Trophoblast cell (in vitro differentiated cells and primary cell): Measurements from ENCODE around the gene PMS1.
A peak's percentile ranks its signal among the peaks of the same experiment; 100 is the strongest.

Source experiments
- DNase-seq, 2 donors: peaks; one replicate each; pipeline ENCODE4 v3.0.0-alpha.2; 2016
- H2AFZ ChIP-seq: 2 replicates; pipeline ENCODE4 v1.6.1; 2013; ENCODE audit warnings: low read length, moderate library complexity, mild to moderate bottlenecking; ENCODE audit not compliant: insufficient read depth, poor library complexity
- H2AK5ac ChIP-seq: 2 replicates; pipeline ENCODE4 v1.6.1; 2013; ENCODE audit warnings: mild to moderate bottlenecking, low read length
- H2BK120ac ChIP-seq: 2 replicates; pipeline ENCODE4 v1.6.1; 2013; ENCODE audit warnings: low read length, mild to moderate bottlenecking, moderate library complexity; ENCODE audit not compliant: insufficient read depth, poor library complexity
- H2BK12ac ChIP-seq: 2 replicates; pipeline ENCODE4 v1.6.1; 2013; ENCODE audit warnings: mild to moderate bottlenecking, low read length, moderate library complexity
- H2BK5ac ChIP-seq: 2 replicates; pipeline ENCODE4 v1.6.1; 2013; ENCODE audit warnings: low read length, low read depth, moderate library complexity, mild to moderate bottlenecking; ENCODE audit not compliant: poor library complexity
- H3K14ac ChIP-seq: 2 replicates; pipeline ENCODE4 v1.6.1; 2013; ENCODE audit warnings: mild to moderate bottlenecking, low read length
- H3K18ac ChIP-seq: 2 replicates; pipeline ENCODE4 v1.6.1; 2013; ENCODE audit warnings: mild to moderate bottlenecking, low read length
- H3K23ac ChIP-seq: 2 replicates; pipeline ENCODE4 v1.6.1; 2013; ENCODE audit warnings: low read length
- H3K27ac ChIP-seq: 2 replicates; pipeline ENCODE4 v1.5.1; 2013; ENCODE audit warnings: low read depth, mild to moderate bottlenecking, inconsistent platforms, low read length, moderate library complexity
- H3K27me3 ChIP-seq: 2 replicates; pipeline ENCODE4 v1.6.1; 2013; ENCODE audit warnings: inconsistent platforms, mild to moderate bottlenecking, low read length, moderate library complexity; ENCODE audit not compliant: insufficient read depth
- H3K36me3 ChIP-seq, 2 experiments: 1 replicate in 1 of 2; 2 replicates in 1 of 2; pipeline ENCODE4 v1.6.1; 2013; ENCODE audit warnings: low read length in 2 of 2, mild to moderate bottlenecking in 2 of 2, moderate library complexity in 1 of 2; ENCODE audit not compliant: insufficient read depth in 2 of 2, control insufficient read depth in 1 of 2
- H3K4ac ChIP-seq: 2 replicates; pipeline ENCODE4 v1.6.1; 2013; ENCODE audit warnings: low read depth, mild to moderate bottlenecking, low read length, moderate library complexity
- H3K4me1 ChIP-seq, 2 experiments: 1 replicate in 1 of 2; 2 replicates in 1 of 2; pipeline ENCODE4 v1.6.1; 2013; ENCODE audit warnings: low read length in 2 of 2, mild to moderate bottlenecking in 2 of 2, moderate library complexity in 1 of 2; ENCODE audit not compliant: insufficient read depth in 2 of 2, control insufficient read depth in 1 of 2
- H3K4me2 ChIP-seq: 2 replicates; pipeline ENCODE4 v1.6.1; 2013; ENCODE audit warnings: inconsistent platforms, mild to moderate bottlenecking, low read length, moderate library complexity
- H3K4me3 ChIP-seq: 2 replicates; pipeline ENCODE4 v1.5.1; 2013; ENCODE audit warnings: mild to moderate bottlenecking, low read depth, low read length, inconsistent platforms
- H3K79me1 ChIP-seq: one replicate; pipeline ENCODE4 v1.6.1; 2013; ENCODE audit warnings: low read length
- H3K79me2 ChIP-seq: 2 replicates; pipeline ENCODE4 v1.6.1; 2013; ENCODE audit warnings: low read length, mild to moderate bottlenecking; ENCODE audit not compliant: control insufficient read depth, insufficient read depth, poor library complexity
- H3K9ac ChIP-seq: 2 replicates; pipeline ENCODE4 v1.6.1; 2013; ENCODE audit warnings: mild to moderate bottlenecking, low read length
- H3K9me3 ChIP-seq: 2 replicates; pipeline ENCODE4 v1.6.1; 2013; ENCODE audit warnings: low read depth, mild to moderate bottlenecking, control low read depth, inconsistent platforms, low read length; ENCODE audit not compliant: insufficient read depth
- H4K12ac ChIP-seq: 2 replicates; pipeline ENCODE4 v1.6.1; 2013; ENCODE audit warnings: low read depth, mild to moderate bottlenecking, low read length, moderate library complexity
- H4K8ac ChIP-seq: 2 replicates; pipeline ENCODE4 v1.6.1; 2013; ENCODE audit warnings: low read depth, mild to moderate bottlenecking, low read length, moderate library complexity
- H4K91ac ChIP-seq: one replicate; pipeline ENCODE4 v1.6.1; 2013; ENCODE audit warnings: low read depth, mild to moderate bottlenecking, low read length, moderate library complexity
- whole genome bisulfite sequencing: extraction: QIAGEN DNeasy Blood & Tissue Kit; methylation state at CpG from one replicate; pipeline ENCODE4 v1.1.7; 2013; ENCODE audit warnings: missing lambda C conversion rate; ENCODE audit not compliant: insufficient read length, insufficient coverage; ENCODE audit errors: extremely low coverage; 5-methylcytosine and 5-hydroxymethylcytosine counted together

The PMS1 gene

DNA sequence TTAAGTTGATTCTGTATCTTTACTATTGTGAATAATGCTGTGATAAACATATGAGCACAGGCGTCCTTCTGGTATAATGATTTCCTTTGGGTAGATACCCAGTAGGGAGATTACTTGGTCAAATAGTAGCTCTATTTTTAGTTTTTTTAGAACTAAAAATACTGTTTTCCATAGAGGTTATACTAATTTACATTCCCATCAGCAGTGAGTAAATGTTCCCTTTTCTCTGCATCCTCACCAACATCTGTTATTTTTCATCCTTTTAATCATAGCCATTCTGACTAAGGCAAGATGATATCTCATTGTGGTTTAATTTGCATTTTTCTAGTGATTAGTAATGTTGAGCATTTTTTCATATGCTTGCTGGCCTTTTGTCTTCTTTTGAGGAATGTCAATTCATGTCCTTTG lies 35.1 kb downstream of the PMS1 start:
- H4K8ac ChIP-seq, result no peak overlapping the region
- H4K91ac ChIP-seq, result no peak overlapping the region
- no peaks in the 10 kb centered on the region for H3K79me1 ChIP-seq
- H2BK12ac ChIP-seq, result no peak overlapping the region
- H3K18ac ChIP-seq, result no peak overlapping the region
- no peaks in the 10 kb centered on the region for H3K4me1 ChIP-seq
- no peak overlapping the region for H2BK120ac ChIP-seq
- no peak overlapping the region for H3K27ac ChIP-seq
- no peak overlapping the region for H3K4ac ChIP-seq
- no peak for DNase-seq
- H4K12ac ChIP-seq, result no peak overlapping the region
- no peaks in the 10 kb centered on the region for H3K9me3 ChIP-seq
- H3K23ac ChIP-seq, result no peak overlapping the region
- H2AFZ ChIP-seq, result no peak overlapping the region
- H3K79me2 ChIP-seq, result no peaks in the 10 kb centered on the region
- no CpG with 5 or more reads among the region's 1 CpG for WGBS
- no peak overlapping the region for H2BK5ac ChIP-seq
- no peaks in the 10 kb centered on the region for H3K27me3 ChIP-seq
- H3K14ac ChIP-seq, result no peak overlapping the region
- H2AK5ac ChIP-seq, result no peak overlapping the region
- H3K4me3 ChIP-seq, result no peak overlapping the region
- H3K36me3 ChIP-seq, result peaks cover 2 to 6% of the 10 kb centered on the region in 2 experiments
- H3K9ac ChIP-seq, result no peak overlapping the region
- no peak overlapping the region for H3K4me2 ChIP-seq

DNA sequence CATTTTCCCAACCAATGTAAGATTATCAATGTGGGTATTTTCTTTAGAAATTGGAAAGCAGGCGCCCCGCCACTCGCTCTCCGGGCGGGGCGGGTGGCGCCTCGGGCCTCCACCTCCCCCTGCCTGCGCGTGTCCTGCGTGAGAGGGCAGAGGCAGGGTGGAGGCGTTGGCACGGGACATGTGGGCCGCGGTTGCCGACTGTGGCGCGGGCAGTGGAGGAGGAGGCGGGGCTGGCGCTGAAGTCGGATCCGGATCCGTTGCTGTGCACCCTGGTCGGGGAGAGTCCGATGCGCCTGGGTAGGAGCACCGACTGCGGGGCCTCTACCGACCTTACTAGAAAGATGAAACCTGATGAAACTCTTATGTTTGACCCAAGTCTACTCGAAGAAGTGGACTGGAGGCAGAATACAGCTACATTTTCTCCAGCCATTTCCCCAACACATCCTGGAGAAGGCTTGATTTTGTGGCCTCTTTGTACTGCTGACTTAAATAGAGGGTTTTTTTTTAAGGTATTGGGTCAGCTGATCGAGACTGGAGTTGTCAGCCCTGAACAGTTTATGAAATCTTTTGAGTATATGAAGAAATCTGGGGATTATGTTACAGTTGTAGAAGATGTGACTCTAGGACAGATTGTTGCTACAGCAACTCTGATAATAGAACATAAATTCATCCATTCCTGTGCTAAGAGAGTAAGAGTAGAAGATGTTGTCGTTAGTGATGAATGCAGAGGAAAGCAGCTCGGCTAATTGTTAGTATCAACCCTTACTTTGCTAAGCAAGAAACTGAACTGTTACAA lies 37.9 kb downstream of the PMS1 start:
- Histone ChIP-seq H3K9me3 (no peaks in the 10 kb centered on the region), H2AK5ac (no peak overlapping the region), H3K4me3 (no peak overlapping the region), H4K8ac (no peak overlapping the region), H3K36me3 (peaks cover 2 to 6% of the 10 kb centered on the region in 2 experiments), H3K79me2 (no peaks in the 10 kb centered on the region), H4K91ac (no peak overlapping the region), H3K9ac (no peak overlapping the region), H3K23ac (no peak overlapping the region), H2BK5ac (no peak overlapping the region), H3K79me1 (no peaks in the 10 kb centered on the region), H3K4me1 (no peaks in the 10 kb centered on the region), H3K14ac (no peak overlapping the region), H4K12ac (no peak overlapping the region), H3K4ac (no peak overlapping the region), H3K27me3 (no peaks in the 10 kb centered on the region), H2AFZ (no peak overlapping the region), H3K4me2 (no peak overlapping the region), H2BK12ac (no peak overlapping the region), H3K27ac (no peak overlapping the region), H2BK120ac (no peak overlapping the region), H3K18ac (no peak overlapping the region)
- DNase-seq, result peak in 1 of 2 donors; percentile 76
- WGBS, result no CpG with 5 or more reads among the region's 33 CpGs

DNA sequence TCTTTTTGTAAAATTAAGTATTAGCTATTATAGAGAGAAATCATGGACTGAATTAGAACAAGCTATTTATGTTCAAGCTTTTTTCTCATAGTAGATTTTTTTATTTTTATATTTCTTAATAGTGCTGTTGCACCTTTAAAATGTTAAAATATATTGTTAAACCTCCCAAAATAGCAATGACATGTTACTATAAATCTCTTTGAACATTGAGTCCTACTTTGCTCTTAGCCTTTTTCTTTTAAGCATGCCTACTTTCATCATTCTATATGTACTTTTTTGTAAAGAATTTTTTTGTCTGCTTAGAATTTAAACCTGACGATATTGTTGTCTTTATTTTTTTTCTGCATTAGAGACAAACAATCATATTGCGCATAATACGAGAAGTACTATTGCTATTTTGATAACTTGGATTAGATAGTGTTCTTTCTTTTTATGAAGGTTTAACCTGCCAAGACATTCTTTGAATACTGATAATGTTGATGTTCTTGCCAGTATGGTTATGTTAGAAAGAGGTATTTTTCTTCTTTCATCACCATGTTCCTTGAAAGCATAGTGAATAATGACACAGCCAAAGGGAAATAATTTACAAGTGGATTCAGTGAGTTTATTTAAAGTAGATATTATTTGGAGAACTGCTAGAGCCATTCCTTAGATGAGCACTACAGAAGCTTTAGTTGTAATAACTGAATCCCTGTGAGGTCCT lies 40.6 kb downstream of the PMS1 start:
- Histone ChIP-seq H3K4me2 (no peak overlapping the region), H3K9ac (no peak overlapping the region), H3K79me1 (no peaks in the 10 kb centered on the region), H3K9me3 (no peaks in the 10 kb centered on the region), H4K12ac (no peak overlapping the region), H3K23ac (no peak overlapping the region), H3K27ac (no peak overlapping the region), H4K91ac (no peak overlapping the region), H4K8ac (no peak overlapping the region), H3K27me3 (no peaks in the 10 kb centered on the region), H2BK12ac (no peak overlapping the region), H3K4me1 (no peaks in the 10 kb centered on the region), H3K36me3 (peaks cover 2 to 6% of the 10 kb centered on the region in 2 experiments), H3K18ac (no peak overlapping the region), H3K14ac (no peak overlapping the region), H2AK5ac (no peak overlapping the region), H3K4ac (no peak overlapping the region), H2BK5ac (no peak overlapping the region), H2BK120ac (no peak overlapping the region), H2AFZ (no peak overlapping the region), H3K4me3 (no peak overlapping the region), H3K79me2 (no peaks in the 10 kb centered on the region)
- WGBS, result no CpG with 5 or more reads among the region's 3 CpGs
- peak in 1 of 2 donors; percentile 54 for DNase-seq

DNA sequence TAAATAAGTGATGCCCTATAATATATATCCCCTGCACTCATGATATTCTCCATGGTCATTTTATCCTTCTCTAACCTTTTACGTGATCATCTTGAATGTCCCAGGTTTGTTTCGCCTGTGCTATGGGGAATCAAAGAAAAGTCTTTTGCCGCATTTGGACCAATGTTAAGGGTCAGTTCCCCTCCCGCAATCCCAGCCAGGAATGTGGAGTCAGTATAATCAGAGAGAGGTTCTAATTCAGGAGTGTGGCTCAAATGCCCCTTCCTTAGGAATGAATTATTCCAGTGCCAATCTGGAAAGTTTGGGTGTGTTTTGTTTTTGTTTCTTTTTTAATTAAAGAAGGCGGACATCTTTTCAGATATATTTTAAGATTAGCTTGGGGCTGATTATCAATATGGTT lies 41.8 kb downstream of the PMS1 start:
- Histone ChIP-seq H3K27ac (no peak overlapping the region), H3K9me3 (no peaks in the 10 kb centered on the region), H2AK5ac (no peak overlapping the region), H4K12ac (no peak overlapping the region), H3K23ac (no peak overlapping the region), H3K9ac (no peak overlapping the region), H3K4me1 (no peaks in the 10 kb centered on the region), H3K18ac (no peak overlapping the region), H3K14ac (no peak overlapping the region), H3K4ac (no peak overlapping the region), H2BK120ac (no peak overlapping the region), H4K8ac (no peak overlapping the region), H2BK12ac (no peak overlapping the region), H3K36me3 (peaks cover 0 to 2% of the 10 kb centered on the region in 2 experiments), H4K91ac (no peak overlapping the region), H3K4me3 (no peak overlapping the region), H2BK5ac (no peak overlapping the region), H3K27me3 (no peaks in the 10 kb centered on the region), H3K4me2 (no peak overlapping the region), H2AFZ (no peak overlapping the region), H3K79me2 (no peaks in the 10 kb centered on the region), H3K79me1 (no peaks in the 10 kb centered on the region)
- no peak for DNase-seq
- WGBS, result no CpG with 5 or more reads among the region's 5 CpGs
